Measurements from ENCODE around the gene PALD1.

Gene PALD1

DNA sequence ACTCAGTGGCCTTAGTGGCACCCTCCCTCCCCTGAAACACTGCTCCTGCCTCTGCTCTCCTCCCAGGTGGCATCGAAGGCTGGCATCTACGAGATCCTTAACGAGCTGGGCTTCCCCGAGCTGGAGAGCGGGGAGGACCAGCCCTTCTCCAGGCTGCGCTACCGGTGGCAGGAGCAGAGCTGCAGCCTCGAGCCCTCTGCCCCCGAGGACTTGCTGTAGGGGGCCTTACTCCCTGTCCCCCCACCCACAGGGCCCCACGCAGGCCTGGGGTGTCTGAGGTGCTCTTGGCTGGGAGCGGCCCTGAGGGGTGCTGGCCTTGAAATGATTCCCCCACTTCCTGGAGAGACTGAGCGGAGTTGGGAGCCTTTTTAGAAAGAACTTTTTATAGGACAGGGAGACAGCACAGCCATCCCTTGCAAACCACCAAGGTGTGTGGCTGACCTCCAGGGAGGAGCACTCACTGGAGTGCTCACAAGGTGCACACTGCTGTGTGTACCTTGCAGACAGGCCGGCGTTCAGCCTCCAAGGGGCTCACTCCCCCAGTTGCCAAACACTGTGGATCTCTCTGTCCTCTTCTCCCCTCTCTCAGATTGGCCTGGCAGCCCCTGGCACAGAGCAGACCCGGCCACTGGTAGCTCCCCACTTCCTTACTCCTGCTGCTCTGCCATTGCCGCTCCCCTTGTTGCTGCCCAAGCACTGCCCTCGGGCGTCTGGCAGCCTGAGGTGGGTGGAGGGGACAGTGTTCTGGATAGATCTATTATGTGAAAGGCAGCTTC lies 88.1 kb downstream of the PALD1 start:
- Mint-ChIP-seq H3K4me1 (ENCODE audit: low read depth) (peaks cover 18% of the 10 kb centered on the region), H3K27ac (no peak overlapping the region), H3K36me3 (ENCODE audit: low read depth) (no peaks in the 10 kb centered on the region), H3K27me3 (no peaks in the 10 kb centered on the region), H3K9me3 (no peaks in the 10 kb centered on the region), H3K4me3 (no peak overlapping the region)

DNA sequence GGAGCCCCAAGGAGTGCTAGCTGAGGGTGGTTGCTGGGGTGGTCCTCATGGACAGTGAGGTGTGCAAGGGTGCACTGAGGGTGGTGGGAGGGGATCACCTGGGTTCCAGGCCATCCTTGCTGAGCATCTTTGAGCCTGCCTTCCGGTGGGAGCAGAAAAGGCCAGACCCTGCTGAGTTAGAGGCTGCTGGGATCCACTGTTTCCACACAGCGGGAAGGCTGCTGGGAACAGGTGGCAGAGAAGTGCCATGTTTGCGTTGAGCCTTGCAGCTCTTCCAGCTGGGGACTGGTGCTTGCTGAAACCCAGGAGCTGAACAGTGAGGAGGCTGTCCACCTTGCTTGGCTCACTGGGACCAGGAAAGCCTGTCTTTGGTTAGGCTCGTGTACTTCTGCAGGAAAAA lies 89.0 kb downstream of the PALD1 start:
- Mint-ChIP-seq H3K4me1 (ENCODE audit: low read depth) (peaks cover 17% of the 10 kb centered on the region), H3K36me3 (ENCODE audit: low read depth) (no peaks in the 10 kb centered on the region), H3K27ac (no peak overlapping the region), H3K4me3 (no peak overlapping the region), H3K27me3 (no peaks in the 10 kb centered on the region), H3K9me3 (no peaks in the 10 kb centered on the region)

DNA sequence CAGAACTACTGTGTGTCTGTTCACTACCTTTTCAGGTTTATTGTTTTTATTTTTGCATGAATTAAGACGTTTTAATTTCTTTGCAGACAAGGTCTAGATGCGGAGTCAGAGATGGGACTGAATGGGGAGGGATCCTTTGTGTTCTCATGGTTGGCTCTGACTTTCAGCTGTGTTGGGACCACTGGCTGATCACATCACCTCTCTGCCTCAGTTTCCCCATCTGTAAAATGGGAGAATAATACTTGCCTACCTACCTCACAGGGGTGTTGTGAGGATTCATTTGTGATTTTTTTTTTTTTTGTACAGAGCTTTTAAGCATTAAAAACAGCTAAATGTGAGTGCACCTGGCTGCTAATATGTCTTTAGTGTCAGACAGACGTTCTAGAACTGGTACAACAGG lies 89.5 kb downstream of the PALD1 start:
- Mint-ChIP-seq H3K4me1 (ENCODE audit: low read depth) (peaks cover 16% of the 10 kb centered on the region), H3K27ac (no peak overlapping the region), H3K4me3 (no peak overlapping the region), H3K27me3 (no peaks in the 10 kb centered on the region), H3K36me3 (ENCODE audit: low read depth) (no peaks in the 10 kb centered on the region), H3K9me3 (no peaks in the 10 kb centered on the region)

DNA sequence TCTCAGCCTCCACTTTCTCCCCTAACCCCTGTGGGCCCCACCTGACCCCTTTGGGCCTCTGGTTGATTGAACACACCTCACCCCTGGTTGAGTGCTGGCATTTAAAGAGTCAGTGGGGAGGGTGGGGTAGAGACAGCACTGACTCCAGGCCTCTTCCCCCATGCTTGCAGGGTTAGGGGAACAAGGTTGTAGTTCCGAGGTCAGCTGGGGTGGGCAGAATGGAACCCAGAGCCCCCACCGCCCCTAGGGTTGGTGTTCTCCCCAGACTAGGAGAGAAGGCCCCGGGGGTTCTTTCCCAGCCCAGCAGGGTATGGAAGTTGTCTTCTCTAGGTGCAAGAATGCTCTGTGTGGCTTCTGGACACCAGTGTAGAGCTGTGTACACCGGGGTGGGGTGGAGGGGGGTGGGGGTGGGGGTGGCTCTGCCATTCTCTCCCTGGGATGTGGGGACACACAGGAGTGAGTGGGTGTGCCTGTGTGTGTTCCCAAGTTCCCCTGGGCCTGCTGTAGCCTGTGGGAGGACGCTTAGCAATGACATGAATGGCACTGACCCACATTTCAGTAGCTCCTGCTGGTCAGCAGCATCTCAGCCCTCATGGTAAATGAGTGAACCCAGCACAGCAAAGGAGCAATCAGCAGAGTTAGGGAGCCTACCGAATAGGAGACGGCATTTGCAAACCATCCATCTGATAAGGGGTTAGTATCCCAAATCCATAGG lies 90.4 kb downstream of the PALD1 start:
- H3K9me3 Mint-ChIP-seq = no peaks in the 10 kb centered on the region
- no peaks in the 10 kb centered on the region for H3K27me3 Mint-ChIP-seq
- H3K4me1 Mint-ChIP-seq (ENCODE audit: low read depth) = peaks cover 13% of the 10 kb centered on the region
- no peaks in the 10 kb centered on the region for H3K36me3 Mint-ChIP-seq (ENCODE audit: low read depth)
- no peak overlapping the region for H3K4me3 Mint-ChIP-seq
- no peak overlapping the region for H3K27ac Mint-ChIP-seq

DNA sequence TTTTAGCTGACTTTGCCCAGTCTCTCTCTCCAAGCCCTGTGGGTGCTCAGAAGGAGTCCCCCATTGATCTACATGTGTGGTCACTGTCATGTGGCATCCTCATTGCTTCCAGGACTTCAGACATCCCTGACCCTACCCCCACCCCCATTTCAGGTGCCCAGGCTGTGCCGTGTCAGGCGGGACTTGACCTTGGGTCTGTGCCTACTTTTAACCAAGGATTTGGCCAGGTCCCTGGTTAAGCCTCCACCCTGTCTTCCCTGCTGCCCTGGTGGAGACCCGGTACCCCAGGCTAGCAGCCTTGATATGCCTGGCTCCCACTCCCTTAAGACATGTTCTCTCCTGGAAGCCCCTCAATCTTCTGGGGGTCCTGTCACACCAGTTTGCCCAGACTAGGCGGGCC lies 92.7 kb downstream of the PALD1 start:
- Mint-ChIP-seq H3K4me1 (ENCODE audit: low read depth) (peaks cover 26% of the 10 kb centered on the region), H3K27me3 (no peaks in the 10 kb centered on the region), H3K36me3 (ENCODE audit: low read depth) (no peaks in the 10 kb centered on the region), H3K27ac (no peak overlapping the region), H3K9me3 (no peaks in the 10 kb centered on the region), H3K4me3 (no peak overlapping the region)

DNA sequence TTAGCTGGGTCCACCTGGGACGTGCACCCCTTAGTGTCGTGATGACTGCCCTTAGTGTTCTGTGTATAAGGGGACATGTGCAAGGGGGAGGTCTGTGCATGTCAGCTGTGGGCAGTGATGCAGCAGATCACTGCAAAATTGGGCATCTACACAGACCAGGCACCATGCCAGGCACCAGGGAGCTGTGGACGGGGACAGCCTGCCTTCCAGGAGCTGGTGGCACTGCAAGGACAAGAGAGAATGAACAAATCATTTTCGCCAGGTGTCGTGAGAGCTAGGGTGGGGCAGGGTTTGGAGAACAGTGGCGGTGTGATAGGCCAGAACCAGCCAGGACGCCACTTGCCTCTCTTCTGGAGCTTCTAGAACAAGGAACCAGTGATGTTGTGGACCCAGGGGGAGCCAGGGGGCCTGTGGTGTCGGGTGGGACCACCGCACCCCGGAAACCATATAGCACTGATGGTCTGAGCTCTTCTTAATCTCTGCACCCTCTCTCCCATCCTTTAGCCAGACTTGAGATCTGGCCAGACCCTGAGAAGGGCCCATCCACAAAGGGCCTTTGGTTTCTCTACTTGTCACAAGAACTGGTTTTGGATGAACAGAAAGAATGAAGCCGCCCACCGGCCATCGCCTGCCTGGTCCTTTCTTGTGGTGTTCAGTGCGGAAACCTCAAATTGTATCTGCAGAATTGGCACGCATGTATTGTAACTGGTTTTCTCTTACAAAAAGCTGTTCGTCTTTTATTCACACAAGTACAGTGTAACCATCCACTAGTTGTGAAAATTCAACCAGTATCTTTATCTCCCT lies 93.3 kb downstream of the PALD1 start:
- H3K27ac Mint-ChIP-seq = peak overlapping the region; percentile 79
- H3K36me3 Mint-ChIP-seq (ENCODE audit: low read depth) = no peaks in the 10 kb centered on the region
- no peak overlapping the region for H3K4me3 Mint-ChIP-seq
- no peaks in the 10 kb centered on the region for H3K9me3 Mint-ChIP-seq
- H3K4me1 Mint-ChIP-seq (ENCODE audit: low read depth) = peaks cover 32% of the 10 kb centered on the region
- H3K27me3 Mint-ChIP-seq = no peaks in the 10 kb centered on the region

DNA sequence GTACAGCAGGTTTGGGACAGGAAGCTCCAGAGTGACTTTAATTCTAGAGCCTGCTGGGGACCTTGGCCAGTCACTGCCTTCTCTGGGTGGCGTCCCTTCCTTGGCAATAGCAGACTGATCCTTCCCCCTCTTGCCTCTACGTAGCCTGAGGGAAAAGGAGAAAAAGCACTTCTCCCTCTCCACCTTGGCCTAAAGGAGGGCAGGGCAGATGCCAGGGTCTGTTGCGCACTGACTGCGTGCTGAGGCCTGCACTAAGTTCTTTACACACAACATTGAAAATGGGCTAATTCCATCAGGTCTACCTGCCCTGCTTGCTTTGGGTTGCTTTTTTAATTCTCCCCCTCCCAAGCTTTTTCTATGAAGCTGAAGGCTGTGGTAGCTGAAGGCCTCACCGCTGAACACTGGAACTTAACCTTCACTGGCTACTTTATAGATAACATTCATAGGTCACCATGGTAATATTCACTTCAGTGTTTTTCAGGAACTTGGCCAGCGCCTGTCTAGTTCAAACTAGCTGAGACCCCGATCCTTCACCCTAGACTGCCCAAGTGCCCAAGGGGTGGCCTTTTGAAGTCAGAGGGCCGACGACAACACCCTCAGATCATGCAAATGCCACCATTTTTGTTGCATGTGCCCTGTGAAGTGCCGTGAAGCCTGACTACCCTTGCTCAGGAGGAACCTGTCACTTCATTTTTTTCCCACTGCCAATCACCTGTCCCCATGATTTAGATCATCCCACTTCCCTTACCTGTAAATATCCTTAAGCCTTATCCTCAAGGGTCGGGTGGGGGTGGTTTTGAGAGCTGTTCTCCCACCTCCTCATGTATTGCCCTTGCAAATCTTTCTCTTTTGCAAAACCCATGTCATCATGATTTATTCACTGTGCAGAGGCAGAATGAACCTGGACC lies 95.3 kb downstream of the PALD1 start:
- H3K36me3 Mint-ChIP-seq (ENCODE audit: low read depth) = no peaks in the 10 kb centered on the region
- H3K4me3 Mint-ChIP-seq = no peak overlapping the region
- peak overlapping the region; percentile 55 for H3K27ac Mint-ChIP-seq
- peaks cover 52% of the 10 kb centered on the region for H3K4me1 Mint-ChIP-seq (ENCODE audit: low read depth)
- no peaks in the 10 kb centered on the region for H3K9me3 Mint-ChIP-seq
- no peaks in the 10 kb centered on the region for H3K27me3 Mint-ChIP-seq

DNA sequence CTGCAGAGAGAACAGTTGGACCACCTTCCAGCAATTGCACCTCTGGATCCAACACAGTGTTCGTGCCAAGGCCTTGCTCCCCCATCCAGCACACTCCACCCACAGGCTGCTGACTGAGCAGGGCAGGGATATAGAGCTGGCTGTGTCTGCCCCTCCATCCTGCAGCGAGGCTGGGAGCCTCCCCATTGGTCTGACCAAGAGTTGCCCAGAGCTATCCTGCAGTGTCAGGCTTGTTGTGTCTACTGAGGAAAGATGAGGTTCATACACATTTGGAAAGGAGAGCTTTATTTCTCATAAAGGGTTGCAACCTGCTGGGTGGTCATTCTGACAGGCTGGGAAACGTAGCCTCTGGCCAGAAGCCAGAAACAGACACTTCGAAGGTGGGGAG lies 96.9 kb downstream of the PALD1 start:
- H3K9me3 Mint-ChIP-seq = no peaks in the 10 kb centered on the region
- H3K27me3 Mint-ChIP-seq = no peaks in the 10 kb centered on the region
- no peaks in the 10 kb centered on the region for H3K36me3 Mint-ChIP-seq (ENCODE audit: low read depth)
- H3K27ac Mint-ChIP-seq = peak overlapping the region; percentile 80
- no peak overlapping the region for H3K4me3 Mint-ChIP-seq
- H3K4me1 Mint-ChIP-seq (ENCODE audit: low read depth) = peaks cover 62% of the 10 kb centered on the region

DNA sequence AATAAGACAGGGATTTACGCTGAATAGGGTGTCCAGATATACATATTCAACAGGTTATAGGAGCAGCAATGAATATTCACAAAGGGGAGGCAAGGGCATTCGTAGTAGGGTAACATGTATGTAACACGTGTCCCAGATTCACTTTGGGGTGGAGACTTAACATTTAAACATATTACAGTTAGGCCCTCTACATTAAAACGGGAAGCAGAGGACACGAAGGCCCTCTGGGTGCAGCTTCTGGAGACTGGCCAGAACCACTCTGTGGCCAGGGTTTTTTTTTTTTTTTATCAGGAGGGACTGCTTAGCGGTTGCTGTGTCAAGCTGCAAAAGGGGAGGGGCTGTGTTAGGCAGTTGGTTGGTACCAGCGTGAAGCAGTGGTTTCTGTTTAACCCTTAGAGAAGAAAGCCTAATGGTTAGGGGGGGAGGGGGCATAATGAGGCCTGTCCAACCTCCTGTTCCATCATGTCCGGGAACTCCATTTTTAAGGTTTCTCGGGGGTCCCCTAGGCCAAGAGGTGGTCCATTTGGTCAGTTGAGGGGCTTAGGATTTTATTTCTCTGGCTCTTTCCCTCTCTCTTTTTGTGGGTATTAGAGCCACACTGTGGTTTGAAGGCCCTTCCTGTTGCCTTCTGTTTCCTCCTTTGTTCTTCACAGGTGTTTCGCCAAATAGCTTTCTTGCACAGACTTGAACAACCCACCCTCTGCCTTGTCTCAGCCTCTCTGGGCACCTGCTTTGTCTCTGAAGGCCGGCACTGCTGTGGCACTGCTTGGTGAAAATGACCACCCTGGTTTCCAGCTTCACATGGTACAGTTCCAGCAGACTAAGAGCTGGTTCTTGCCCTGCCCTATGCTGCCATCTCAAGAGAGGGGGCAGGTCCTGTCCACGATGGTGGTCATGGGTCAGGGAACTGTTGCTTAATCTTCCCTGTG lies 97.6 kb downstream of the PALD1 start:
- Mint-ChIP-seq H3K4me3 (peak overlapping the region; percentile 59), H3K36me3 (ENCODE audit: low read depth) (no peaks in the 10 kb centered on the region), H3K4me1 (ENCODE audit: low read depth) (peaks cover 69% of the 10 kb centered on the region)

DNA sequence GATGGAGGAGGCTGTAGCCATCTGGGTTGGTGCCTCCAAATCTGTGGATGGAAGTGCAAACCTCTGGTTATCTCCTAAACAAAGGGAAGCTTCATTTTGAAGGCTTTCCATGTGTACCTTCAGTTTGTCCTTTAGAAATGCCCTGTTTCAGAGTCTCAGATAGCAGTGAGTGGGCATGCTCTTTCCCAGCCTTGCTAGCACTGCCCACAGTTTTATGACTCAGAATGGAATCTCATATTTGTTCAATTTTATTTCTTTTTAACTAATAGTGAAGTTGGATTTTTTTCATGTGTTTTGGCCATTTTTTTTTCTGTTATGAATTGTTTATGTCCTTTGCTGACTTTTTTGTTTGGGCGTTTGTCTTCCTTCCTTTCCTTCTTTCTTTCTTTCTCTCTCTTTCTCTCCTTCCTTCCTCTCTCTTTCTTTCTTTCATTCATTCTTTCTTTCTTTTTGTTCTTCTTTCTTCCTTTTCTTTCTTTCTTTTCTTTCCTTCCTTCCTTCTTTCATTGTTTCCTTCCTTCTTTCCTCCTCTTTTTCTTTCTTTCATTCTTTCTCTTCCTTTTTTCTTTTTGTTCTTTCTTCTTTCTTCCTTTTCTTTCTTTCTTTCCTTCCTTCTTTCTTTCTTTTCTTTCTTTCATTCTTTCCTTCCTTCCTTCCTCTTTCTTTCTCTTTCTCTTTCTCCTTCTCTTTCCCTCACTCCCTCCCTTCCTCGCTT lies 98.4 kb downstream of the PALD1 start:
- H3K9me3 Mint-ChIP-seq = no peaks in the 10 kb centered on the region

More for the DNA sequence above, 97.6 kb downstream of the PALD1 start:
- H3K27ac Mint-ChIP-seq = peak overlapping the region; percentile 92
- no peaks in the 10 kb centered on the region for H3K9me3 Mint-ChIP-seq
- H3K27me3 Mint-ChIP-seq = no peaks in the 10 kb centered on the region

DNA sequence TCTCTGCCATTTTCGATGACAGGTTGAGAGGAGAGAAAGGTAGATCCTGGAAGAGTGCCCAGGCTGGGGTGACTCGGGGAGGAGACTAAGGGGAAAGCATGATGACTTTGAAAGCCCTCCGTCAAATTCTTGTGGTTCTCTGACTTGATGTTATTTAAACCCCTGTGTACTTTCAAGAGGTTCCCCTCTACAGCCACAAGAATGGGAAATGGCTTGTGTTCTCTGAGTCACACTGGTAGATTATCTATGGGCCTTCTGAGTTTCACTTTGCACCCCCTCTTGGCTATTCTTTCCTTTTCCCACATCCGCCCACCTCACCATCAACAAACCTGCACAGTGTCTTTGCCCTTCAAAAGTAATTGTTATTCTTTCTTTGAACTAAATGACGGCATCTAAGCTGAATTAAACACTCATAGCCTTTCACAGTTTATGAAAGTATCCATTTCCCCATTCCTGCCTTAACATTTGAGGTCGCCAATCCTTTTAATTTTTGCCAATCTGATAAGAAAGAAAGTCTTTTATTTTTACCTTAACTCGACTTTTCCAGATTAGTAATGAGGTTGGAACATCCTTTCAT lies 99.9 kb downstream of the PALD1 start:
- H3K27me3 Mint-ChIP-seq = no peaks in the 10 kb centered on the region
- H3K4me3 Mint-ChIP-seq = peak overlapping the region; percentile 59
- H3K36me3 Mint-ChIP-seq (ENCODE audit: low read depth) = no peaks in the 10 kb centered on the region
- no peaks in the 10 kb centered on the region for H3K9me3 Mint-ChIP-seq
- H3K4me1 Mint-ChIP-seq (ENCODE audit: low read depth) = peaks cover 68% of the 10 kb centered on the region
- H3K27ac Mint-ChIP-seq = peak overlapping the region; percentile 92

More for the DNA sequence above, 98.4 kb downstream of the PALD1 start:
- Mint-ChIP-seq H3K4me1 (ENCODE audit: low read depth) (peaks cover 74% of the 10 kb centered on the region), H3K27me3 (no peaks in the 10 kb centered on the region), H3K36me3 (ENCODE audit: low read depth) (no peaks in the 10 kb centered on the region), H3K27ac (peak overlapping the region; percentile 92), H3K4me3 (peak overlapping the region; percentile 59)

DNA sequence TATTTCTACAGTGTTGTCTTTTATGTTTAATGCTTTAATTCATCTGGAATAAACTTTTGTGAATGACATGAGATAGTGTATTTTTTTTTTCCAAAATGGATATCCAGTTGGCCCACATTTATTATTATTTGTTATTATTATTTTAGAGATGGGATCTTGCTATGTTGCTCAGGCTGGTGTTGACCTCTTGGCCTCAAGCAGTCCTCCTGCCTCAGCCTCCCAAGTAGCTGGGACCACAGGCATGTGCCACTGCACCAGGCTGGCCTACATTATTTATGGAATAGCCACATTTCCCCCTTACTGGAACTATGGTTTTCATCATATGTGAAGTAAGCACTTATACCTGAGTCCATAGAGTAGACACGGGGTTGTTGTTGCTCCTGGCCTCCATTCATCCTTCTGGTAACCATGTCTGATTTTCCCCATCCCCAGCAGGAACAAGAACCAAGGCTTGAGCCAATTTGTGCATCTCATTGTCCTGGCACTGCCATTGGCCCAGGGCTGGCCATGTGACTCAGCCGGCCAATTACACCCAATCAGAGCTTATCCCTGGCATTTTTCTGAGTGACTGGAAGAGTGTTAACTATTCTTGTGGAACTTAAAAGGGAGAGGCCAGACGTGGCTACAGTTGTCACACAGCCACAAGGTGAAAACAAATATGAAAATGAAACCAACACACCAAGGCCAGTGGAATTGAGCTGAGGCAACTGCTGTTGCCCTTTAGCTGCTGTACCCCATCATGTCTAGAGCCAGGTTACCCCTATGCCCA lies 100.9 kb downstream of the PALD1 start:
- H3K4me1 Mint-ChIP-seq (ENCODE audit: low read depth) = peaks cover 64% of the 10 kb centered on the region
- H3K36me3 Mint-ChIP-seq (ENCODE audit: low read depth) = no peaks in the 10 kb centered on the region
- H3K27ac Mint-ChIP-seq = peak overlapping the region; percentile 92
- no peaks in the 10 kb centered on the region for H3K9me3 Mint-ChIP-seq
- no peaks in the 10 kb centered on the region for H3K27me3 Mint-ChIP-seq
- peak overlapping the region; percentile 59 for H3K4me3 Mint-ChIP-seq
